Fibroblast of mammary gland (primary cell): ENCODE data around the gene CYFIP1.
A peak's percentile ranks its signal among the peaks of the same experiment; 100 is the strongest.

Experiments
- DNase-seq: peaks from one replicate; pipeline ENCODE4 v3.0.0-alpha.2; 2010; ENCODE audit warnings: low read depth
- H3K4me3 ChIP-seq: 2 replicates; pipeline ENCODE4 v1.5.1; 2011; ENCODE audit warnings: low read depth, mild to moderate bottlenecking, low read length, moderate library complexity; ENCODE audit not compliant: control insufficient read depth
- CTCF ChIP-seq: conservative IDR thresholded peaks from 2 replicates; pipeline ENCODE4 v1.5.1; 2011; ENCODE audit warnings: low read depth, low read length, inconsistent platforms; ENCODE audit not compliant: control insufficient read depth, insufficient read depth

The CYFIP1 gene

GRCh38 chr15:22954798-22955543 is 25.2 kb downstream of the CYFIP1 start:
- H3K4me3 ChIP-seq, result no peak overlapping the region
- no peak for TF ChIP-seq CTCF
- no peak for DNase-seq

GRCh38 chr15:22954326-22954725 is 25.8 kb downstream of the CYFIP1 start:
- TF ChIP-seq CTCF, result no peak
- no peak overlapping the region for H3K4me3 ChIP-seq
- no peak for DNase-seq

- peak; percentile 38 for DNase-seq
- H3K4me3 ChIP-seq, result no peak overlapping the region
- no peak for TF ChIP-seq CTCF
Measured at GRCh38 chr15:22952796-22953579, 27.2 kb downstream of the CYFIP1 start.

GRCh38 chr15:22951381-22952280 is 28.5 kb downstream of the CYFIP1 start:
- no peak for DNase-seq
- TF ChIP-seq CTCF, result no peak
- H3K4me3 ChIP-seq, result no peak overlapping the region

- DNase-seq, result no peak
- no peak overlapping the region for H3K4me3 ChIP-seq
- TF ChIP-seq CTCF, result no peak
Measured at GRCh38 chr15:22951031-22951380, 29.2 kb downstream of the CYFIP1 start.

- peak; percentile 21 for DNase-seq
- no peak for TF ChIP-seq CTCF
- H3K4me3 ChIP-seq, result no peak overlapping the region
Measured at GRCh38 chr15:22950256-22950990, 29.7 kb downstream of the CYFIP1 start.
